ENCODE measurements around the gene ZSWIM1. TPM values are rescaled to one million over a fixed set of nuclear protein-coding genes. Genes with fewer than 3 reads are reported as not detected.
A peak's percentile ranks its signal among the peaks of the same experiment; 100 is the strongest.

ZSWIM1 gene
- total and polyA plus RNA-seq, 2 of the 13 experiments (the other 11 are each of a cell fraction or from before 2014, with no cell fraction given): 9.5 to 11.7 TPM

DNA sequence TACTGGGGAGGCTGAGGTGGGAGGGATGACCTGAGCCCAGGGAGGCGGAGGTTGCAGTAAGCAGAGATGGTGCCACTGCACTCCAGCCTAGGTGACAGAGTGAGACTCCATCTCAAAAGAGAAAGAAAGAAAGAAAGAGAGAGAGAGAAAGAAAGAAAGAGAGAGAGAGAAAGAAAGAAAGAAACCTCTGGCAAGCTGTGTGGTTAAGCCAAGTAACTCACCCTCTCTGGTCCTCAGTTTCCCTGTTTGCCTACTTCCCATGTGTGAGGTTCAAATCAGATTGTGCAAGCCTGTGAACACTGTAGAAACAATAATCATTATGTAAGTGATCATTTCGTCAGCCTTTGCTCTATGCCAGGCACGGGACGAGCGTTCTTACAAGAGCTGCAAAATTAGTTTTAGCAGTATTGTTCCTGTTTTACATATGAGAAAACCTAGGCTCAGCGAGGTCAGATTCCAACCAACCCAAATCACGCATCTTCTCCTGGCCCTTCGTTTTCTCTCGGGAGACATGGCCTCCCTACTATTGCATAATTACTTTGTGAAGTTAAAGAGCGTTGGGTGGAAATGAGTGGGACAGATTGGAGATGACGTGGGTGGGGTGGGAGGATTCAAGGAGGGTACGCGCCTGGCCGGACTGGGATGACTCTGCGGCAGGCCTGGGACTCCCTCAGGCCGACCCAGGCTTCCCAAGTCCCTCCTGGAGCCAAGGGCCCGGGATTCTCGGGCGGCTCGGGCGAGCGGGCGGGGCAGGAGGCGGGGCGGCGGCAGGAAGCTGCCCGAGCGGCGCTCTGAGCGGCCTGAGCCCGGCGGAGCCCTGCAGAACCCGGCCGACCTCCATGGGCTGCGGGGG lies 47.8 kb upstream of the ZSWIM1 start, which contains the start of gene SNX21 (continued):
- TF ChIP-seq, protein P1, sequence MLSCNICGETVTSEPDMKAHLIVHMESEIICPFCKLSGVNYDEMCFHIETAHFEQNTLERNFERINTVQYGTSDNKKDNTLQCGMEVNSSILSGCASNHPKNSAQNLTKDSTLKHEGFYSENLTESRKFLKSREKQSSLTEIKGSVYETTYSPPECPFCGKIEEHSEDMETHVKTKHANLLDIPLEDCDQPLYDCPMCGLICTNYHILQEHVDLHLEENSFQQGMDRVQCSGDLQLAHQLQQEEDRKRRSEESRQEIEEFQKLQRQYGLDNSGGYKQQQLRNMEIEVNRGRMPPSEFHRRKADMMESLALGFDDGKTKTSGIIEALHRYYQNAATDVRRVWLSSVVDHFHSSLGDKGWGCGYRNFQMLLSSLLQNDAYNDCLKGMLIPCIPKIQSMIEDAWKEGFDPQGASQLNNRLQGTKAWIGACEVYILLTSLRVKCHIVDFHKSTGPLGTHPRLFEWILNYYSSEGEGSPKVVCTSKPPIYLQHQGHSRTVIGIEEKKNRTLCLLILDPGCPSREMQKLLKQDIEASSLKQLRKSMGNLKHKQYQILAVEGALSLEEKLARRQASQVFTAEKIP (CRISPR knock-in tag; IDR thresholded peaks at IDR 0.05; ENCODE audit: borderline replicate concordance): no peak
- peak; percentile 32; the same call in 1 of the 2 replicates for TF ChIP-seq HOXD1 (CRISPR knock-in tag; IDR thresholded peaks at IDR 0.05)

DNA sequence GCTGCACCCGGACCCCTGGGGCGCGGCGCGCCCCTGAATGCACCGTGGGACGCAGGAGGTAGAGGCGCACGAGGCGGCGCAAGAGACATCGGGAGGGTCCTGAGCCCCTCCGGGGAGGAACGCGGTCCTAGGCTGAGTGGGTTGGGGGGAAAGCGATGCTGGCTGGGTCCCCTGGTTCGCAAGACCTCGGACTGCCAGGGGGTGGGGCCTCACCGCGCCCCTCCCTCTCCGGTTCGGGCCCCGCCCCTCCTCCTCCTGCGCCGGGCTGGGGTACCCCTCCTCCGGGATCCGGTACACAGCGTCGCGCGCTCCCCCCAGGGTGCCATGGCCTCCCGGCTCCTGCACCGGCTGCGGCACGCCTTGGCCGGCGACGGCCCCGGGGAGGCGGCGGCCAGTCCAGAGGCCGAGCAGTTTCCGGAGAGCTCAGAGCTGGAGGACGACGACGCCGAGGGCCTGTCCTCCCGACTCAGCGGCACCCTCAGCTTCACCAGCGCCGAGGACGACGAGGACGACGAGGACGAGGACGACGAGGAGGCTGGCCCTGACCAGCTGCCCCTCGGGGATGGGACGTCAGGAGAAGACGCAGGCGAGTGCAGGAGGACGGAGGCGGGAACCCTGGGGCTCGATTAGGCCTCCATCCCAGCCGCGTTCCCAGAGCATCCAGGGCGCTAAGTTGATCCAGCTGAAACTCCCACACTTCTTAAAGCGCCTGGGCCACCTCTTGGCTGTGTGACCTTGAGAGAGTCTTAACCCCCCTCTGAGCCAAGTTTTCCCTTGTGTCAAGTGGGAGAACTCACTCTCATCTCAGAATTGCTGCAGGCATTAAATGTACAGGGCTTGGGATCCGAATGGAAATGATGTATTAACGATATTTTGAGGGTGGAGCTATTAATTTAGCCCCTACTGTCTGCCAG lies 46.9 kb upstream of the ZSWIM1 start:
- Histone ChIP-seq H3K79me2 (ENCODE audit: insufficient read depth, low read length) (no peaks in the 10 kb centered on the region), H4K20me1 (ENCODE audit: insufficient read depth, low read length) (no peaks in the 10 kb centered on the region), H3K36me3 (replicated peaks in 1 of 2; ENCODE audit: control insufficient read depth in 1 of 2, insufficient read depth in 2 of 2, low read length in 2 of 2) (0 out of 5 replicates have a peak, but pooled peaks cover 0 to 4% of the 10 kb centered on the region in 2 experiments), H3K4me3 (replicated peaks in 1 of 3; ENCODE audit: insufficient read depth in 1 of 3, low read depth in 2 of 3, low read length in 3 of 3) (peak overlapping the region; percentile 71 to 87 (median 86)), H3K4me1 (ENCODE audit: insufficient read depth, low read length) (peaks cover 59% of the 10 kb centered on the region), H3K4me2 (ENCODE audit: low read depth, low read length) (peak overlapping the region; percentile 80), H3K9me3 (ENCODE audit: low read length) (no peaks in the 10 kb centered on the region), H3K27ac (ENCODE audit: extremely low read length, insufficient read depth, low read length) (peak overlapping the region; percentile 69), H3K27me3 (ENCODE audit: control insufficient read depth in 1 of 2, insufficient read depth in 2 of 2, low read length in 2 of 2) (no peaks in the 10 kb centered on the region), H3K9ac (ENCODE audit: insufficient read depth, low read depth, low read length) (peak overlapping the region; percentile 72), H2AFZ (ENCODE audit: low read length) (no peak overlapping the region)
- intact Hi-C loops (cut with micrococcal nuclease; ENCODE audit: unreplicated experiment): loop anchor here (2.0 to 5.0 kb wide), 3 partner anchors 48 to 98 kb away; partner anchors contain the start of genes CTSA, NEURL2, PCIF1 and ZSWIM1
- DNase-seq (ENCODE audit: low spot score): peak; percentile 47
- ChIA-PET POLR2A (interaction anchor here (1.0 to 2.5 kb wide), 24 partner anchors 8 to 418 kb away, joined by 3 to 21 read pairs (median 6); partner anchors contain the start of genes ACOT8, CTSA, NEURL2 and PCIF1), CTCF (ENCODE audit: low intra/inter-chr PET ratio, low total read pairs) (interaction anchor here (1.1 kb wide), 1 partner anchor 10 kb away, joined by 4 read pairs; no protein-coding TSS in a partner anchor)
- peak; percentile 73 for ATAC-seq
- in situ Hi-C loops (cut with HindIII; ENCODE audit: extremely low pct_ligation_motif_present, low pct_unique_long_range_greater_than_20kb): no loop called here
- no TSS peak for BruUV-seq (replicated peaks)
- no peak for FAIRE-seq
- WGBS (ENCODE audit: low lambda C conversion rate): 28% methylated on average over 54 of the region's 71 CpGs
- TF ChIP-seq ZNF10 (CRISPR knock-in tag; IDR thresholded peaks at IDR 0.05; ENCODE audit: borderline replicate concordance, low read depth) (no peak), ZNF296 (CRISPR knock-in tag; conservative IDR thresholded peaks at IDR 0.05) (peak; percentile 84), AGO2 (optimal IDR thresholded peaks at IDR 0.05; ENCODE audit: low read depth, low read length) (peak; percentile 96), ZNF180 (CRISPR knock-in tag; IDR thresholded peaks at IDR 0.05; ENCODE audit: borderline replicate concordance, low read depth) (no peak), GTF2F1 (IDR thresholded peaks at IDR 0.05; ENCODE audit: low read length) (no peak), POLR2A (IDR thresholded peaks at IDR 0.05; ENCODE audit: insufficient read depth in 1 of 2, low read depth in 2 of 2, low read length in 2 of 2) (peak in 1 of 2 experiments; percentile 81; a peak in 3 of 4 replicates), ZFY (CRISPR knock-in tag; IDR thresholded peaks at IDR 0.05) (peak; percentile 79), MATR3 (CRISPR knock-in tag; IDR thresholded peaks at IDR 0.05) (0 out of 2 replicates have a peak, but pooled peaks have one; percentile 48), ZBTB21 (CRISPR knock-in tag; IDR thresholded peaks at IDR 0.05) (no peak), DNMT3B (CRISPR knock-in tag; conservative IDR thresholded peaks at IDR 0.05) (no peak; the same call in 1 of the 2 replicates), PHF20 (CRISPR knock-in tag; IDR thresholded peaks at IDR 0.05) (no peak), ZNF101 (CRISPR knock-in tag; IDR thresholded peaks at IDR 0.05; ENCODE audit: borderline replicate concordance, low read depth) (0 out of 2 replicates have a peak, but pooled peaks have one; percentile 52), GTF3A (CRISPR knock-in tag; conservative IDR thresholded peaks at IDR 0.05) (no peak)
- TF ChIP-seq, protein P2, sequence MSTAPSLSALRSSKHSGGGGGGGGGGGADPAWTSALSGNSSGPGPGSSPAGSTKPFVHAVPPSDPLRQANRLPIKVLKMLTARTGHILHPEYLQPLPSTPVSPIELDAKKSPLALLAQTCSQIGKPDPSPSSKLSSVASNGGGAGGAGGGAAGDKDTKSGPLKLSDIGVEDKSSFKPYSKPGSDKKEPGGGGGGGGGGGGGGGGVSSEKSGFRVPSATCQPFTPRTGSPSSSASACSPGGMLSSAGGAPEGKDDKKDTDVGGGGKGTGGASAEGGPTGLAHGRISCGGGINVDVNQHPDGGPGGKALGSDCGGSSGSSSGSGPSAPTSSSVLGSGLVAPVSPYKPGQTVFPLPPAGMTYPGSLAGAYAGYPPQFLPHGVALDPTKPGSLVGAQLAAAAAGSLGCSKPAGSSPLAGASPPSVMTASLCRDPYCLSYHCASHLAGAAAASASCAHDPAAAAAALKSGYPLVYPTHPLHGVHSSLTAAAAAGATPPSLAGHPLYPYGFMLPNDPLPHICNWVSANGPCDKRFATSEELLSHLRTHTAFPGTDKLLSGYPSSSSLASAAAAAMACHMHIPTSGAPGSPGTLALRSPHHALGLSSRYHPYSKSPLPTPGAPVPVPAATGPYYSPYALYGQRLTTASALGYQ (CRISPR knock-in tag; IDR thresholded peaks at IDR 0.05): peak; percentile 68; the same call in 1 of the 2 replicates
